T-helper 2 cell (primary cell): ENCODE results near the gene UBE2E3.
"Not testable (repeated sequence)": the region's sequence is repeated elsewhere in the genome, so short reads cannot be mapped to it uniquely, and the experiment has no call there.

Experiments used
- DNase-seq, 5 experiments: peaks; one replicate each; pipeline versions ENCODE4 v3.0.0 to v3.0.0-alpha.2; 2012 to 2022

The UBE2E3 gene

DNA sequence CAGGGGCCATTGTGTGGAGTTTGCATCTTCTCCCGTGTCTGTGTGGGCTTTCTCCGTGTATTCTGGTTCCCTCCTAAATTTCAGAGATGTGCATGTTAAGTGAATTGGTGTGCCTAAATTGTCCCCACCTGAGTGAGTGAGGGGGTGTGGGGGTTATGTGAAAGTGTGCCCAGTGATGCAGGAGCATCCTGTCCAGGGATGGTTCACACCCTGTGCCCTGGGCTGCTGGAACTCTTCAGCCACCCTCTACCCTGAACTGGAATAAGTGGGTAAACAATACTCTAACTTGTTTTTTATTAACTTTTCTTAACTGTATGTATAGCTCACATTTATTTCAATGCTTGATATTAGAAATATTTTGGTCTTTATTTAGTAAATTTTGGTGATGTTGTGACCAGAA lies 56.0 kb downstream of the UBE2E3 start:
- DNase-seq, result no peak

DNA sequence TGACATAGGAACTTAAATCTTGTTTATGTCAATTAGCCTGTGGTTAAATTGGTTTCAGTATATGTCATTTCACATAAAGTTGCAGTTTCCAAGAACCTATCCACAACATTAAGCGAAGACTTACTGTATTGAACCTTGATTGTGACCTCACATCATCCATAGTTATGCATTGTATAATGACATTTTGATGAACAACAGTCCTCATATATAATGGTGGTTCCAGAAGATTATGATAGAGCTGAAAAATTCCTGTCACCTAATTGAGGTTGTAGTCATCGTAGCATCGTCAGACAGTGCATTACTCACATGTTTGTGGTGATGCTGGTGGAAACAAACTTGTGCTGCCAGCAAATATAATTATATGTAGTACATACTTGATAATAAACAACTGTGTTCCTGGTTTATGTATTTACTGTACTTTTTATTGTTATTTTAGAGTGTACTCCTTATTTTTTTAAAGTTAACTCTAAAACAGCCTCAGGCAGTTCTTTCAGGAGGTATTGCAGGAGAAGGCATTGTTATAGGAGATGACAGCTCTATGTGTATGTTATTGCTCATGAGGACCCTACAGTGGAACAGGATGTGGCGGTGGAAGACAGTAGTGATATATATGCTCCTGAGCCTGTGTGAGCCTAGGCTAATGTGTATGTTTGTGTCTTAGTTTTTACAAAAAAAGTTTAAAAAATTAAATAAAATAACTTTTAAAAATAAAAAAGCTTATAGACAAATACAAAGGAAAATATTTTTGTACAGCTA lies 56.6 kb downstream of the UBE2E3 start:
- peak in 1 of 5 experiments; percentile 78 for DNase-seq

DNA sequence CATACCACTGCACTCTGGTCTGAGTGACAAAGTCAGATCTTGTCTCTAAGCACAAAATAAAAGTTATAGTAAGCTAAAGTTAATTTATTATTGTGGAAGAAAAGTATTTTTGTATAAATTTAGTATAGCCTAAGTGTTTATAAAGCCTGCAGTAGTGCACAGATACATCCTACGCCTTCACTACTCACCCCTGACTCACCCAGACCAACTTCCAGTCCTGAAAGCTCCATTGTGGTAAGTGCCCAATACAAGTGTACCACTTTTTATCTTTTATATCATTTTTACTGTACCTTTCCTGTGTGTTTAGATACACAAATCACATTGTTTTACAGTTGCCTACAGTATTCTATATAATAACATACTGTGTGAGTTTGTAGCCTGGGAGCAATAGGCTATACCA lies 57.5 kb downstream of the UBE2E3 start:
- peak in 1 of 5 experiments; percentile 47 for DNase-seq

DNA sequence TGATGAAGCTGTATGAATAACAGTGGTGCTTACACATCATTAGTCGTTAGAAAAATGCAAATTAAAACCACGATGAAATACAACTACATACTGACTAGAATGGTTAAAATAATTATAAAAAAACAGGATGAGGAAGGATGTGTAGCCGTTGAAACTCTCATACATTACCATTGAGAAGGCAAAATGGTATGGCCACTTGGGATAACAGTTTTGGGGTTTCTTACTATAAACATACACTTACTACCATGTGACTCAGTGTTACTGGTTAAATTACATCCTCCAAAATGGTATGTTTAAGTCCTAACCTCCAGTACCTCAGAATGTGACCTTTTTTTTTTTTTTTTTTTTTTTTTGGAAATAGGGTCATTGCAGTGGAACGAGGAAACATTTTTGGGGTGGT lies 58.4 kb downstream of the UBE2E3 start:
- DNase-seq, result no peak

DNA sequence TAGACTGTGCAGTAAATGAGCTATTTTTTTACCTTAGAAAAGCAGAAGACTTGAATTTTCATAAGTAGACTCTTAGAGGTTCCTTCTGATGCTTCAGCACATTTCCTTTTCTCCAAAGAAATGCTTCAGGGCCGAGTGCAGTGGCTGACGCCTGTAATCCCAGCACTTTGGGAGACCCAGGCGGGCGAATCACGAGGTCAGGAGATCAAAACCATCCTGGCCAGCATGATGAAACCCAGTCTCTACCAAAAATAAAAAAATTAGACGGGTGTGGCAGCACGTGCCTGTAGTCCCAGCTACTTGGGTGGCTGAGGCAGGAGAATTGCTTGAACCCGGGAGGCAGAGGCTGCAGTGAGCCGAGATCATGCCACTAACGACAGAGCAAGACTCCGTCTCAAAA lies 60.4 kb downstream of the UBE2E3 start:
- DNase-seq, result not testable (repeated sequence)

DNA sequence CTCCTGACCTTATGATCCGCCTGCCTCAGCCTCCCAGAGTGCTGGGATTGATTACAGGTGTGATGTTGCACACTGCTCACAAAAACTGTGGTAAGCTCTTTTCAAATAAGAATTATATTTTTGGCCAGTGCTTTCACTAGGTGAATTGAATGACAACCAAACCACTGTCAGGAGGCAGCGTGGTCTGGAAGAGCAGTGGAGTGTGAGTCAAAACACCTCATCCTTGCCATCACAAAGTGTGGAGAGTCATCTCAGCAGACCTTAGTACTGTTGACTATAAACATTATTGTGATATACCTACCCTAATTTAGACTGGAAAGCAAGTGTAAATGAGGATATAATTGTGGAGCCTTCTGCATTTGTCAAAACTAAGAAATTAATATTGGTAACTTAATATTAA lies 61.3 kb downstream of the UBE2E3 start:
- peak in 1 of 5 experiments; percentile 55 for DNase-seq

DNA sequence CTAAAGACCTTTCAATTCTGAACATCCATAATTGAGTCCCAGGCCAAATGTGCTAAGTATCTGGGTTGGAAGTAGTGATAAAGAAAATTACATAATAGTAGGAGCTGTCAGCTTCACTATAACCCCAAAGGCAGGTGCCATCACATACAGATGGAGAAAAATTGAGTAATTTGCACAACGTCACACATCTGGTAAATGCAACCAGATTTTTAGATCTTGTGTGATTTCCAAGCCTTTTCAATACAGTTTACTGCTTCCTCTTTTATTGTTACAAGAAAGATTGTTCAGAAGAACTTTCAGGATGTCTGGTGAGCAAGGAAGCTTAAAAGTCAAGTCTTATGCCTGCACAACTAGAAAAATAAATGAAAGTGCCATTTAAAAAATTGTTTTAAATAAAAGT lies 62.3 kb downstream of the UBE2E3 start:
- no peak for DNase-seq

DNA sequence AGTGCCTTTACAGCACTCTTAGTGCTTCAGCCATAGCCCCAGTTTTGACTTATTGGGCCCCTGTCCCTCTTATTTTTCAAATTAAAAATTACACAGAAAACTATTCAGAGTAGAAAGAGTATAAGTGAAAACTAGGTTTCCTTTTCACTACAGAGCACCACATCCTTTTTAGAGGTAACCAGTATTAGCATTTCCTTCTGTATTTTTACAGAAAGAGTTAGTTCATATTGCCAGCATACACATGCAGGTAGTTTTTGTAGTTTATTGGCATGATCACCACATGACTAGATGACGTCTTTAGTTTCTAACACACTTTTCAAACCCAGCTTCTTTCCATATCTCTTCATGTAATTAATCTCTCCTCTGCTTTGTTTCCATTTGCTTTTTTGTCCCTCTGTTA lies 66.4 kb downstream of the UBE2E3 start:
- peak in 1 of 5 experiments; percentile 33 for DNase-seq

DNA sequence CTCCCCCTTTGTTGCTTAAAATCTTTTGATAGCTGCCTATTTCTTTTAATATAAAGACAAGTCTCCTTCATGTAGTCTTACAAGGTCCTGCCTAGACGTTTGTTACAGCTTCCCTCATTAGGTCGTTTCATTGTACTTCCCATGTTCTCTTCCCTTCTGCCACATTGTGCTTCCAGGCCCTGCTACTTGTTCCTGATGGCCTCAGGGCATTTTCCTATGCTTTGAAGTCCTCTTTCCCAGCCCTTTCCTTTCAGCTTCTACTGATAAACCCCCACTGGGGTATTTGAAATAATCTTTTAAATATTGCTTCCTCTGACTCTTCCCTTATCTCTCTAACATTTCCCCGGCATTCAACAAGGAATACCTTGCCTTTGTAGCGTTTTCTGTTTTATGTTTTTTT lies 67.4 kb downstream of the UBE2E3 start:
- no peak for DNase-seq

DNA sequence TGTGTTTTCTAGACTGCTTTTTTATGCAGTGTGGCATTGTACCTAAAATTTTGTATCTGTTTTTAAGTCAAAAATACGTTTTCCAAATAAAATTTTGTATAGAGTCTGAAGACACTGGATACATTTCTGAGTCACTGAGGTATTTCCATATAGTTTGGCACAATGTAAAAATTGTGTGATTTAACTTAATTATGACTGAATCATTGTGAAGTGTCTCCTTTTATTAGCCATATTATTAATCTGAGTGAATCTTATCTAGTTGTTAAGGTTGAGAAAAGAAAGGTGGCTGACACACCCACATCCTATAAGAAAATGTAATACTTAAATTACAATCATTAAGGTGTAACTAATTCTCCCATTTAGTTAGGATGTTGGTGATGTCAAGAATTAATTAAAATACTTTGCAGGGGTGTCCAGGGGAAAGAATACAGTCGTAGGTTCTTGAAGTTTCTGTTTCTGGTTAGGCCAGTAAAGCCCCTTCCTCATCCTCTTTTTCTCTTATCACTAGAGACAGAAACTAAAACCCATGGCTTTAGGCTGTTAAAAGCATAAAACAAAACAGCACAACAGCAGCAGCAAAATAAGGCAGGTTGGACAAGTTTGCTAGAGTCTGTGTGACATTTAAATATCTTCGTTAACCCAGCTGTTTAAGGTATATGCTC lies 71.6 kb downstream of the UBE2E3 start:
- no peak for DNase-seq

DNA sequence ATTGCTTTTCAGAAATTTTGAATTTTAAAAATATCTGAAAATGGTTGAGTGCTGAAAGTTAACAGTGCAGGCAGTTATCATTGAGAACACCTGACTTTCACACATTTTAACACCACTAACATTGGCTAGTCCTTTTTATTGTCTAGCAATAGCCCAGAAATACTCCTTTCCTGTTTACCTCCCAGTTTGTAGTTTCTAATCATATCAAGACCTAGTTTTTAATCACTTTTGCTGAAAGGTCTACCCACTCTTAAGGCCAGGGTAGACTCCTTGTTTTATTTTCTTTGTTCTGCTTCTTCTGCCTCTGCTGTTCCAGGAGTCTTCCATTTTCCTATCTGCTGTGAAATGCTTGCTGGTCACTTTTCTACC lies 72.1 kb downstream of the UBE2E3 start:
- DNase-seq, result peak in 1 of 5 experiments; percentile 15

DNA sequence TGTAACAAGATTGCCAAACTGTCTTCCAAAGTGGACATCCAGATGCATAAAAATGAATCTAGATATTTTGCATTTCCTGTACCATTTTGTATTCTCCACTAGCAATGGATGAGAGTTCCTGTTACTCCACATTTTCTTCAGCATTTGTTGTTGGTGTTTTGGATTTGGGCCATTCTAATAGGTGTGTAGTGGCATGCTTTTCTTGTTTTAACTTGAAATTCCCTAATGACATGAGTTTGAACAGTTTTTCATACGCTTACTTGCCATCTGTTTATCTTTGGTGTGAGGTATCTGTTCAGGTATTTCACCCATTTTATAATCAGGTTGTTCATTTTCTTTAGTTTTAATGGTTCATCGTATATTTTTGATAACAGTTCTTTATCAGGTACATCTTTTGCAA lies 73.9 kb downstream of the UBE2E3 start:
- no peak for DNase-seq

DNA sequence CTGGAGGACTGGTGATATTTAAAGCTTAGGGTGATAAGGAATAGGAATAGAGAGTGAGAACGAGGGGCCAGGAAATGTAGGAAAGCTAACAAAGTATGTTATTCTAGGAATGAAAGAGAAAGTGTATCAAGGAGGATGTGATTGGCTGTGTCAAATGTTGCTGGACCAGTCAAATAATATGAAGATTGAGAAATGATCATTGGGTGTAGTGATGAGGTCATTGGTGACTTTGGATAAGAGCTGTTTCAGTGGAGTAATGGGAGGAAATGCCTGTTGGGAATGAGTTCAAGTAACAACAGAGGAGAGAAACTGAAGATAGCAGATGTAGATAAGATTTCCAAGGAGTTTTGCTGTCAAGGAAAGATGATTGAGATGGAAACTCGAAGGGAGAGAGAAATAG lies 74.4 kb downstream of the UBE2E3 start:
- DNase-seq, result no peak

DNA sequence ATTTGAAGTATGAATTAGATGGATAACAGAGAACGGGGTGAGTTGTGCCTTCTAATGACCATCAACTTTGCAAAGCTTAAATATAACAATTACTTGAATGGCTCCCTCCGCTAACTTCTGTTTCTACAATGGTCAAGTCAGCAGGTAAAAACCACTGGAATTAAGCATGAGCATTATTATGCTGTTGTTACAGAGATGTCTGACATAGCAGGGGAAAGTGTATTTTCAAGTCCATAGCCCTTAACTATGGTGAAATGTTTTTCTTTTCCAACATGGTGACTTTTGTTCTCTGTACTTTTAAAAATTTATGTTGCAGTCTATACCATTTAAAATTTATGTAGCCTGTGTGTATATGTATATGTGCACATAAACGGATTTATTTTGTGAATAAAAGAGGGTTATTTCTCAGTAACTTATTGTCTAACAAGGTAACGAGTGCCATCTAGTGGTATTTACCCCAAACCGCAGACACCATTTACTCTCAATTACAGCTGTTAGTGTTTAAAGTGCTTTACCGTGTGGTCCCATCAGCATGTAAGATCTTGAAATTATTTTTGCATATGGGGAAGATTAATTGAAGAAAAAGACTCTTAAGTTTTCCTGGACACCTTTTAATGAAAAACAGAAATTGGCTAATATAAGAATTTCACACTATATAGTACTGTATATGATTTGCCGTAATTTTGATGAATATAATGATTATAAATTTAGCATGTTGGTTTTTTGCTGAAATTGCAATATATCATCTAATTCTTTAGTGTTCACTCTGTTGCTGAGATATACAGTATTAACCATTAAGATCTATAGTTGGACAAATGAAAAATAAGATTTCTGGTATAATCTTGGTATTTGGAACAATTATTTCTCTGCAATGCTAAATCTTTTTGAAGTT lies 78.2 kb downstream of the UBE2E3 start:
- peak in 2 of 5 experiments; percentile 20 to 57 for DNase-seq

DNA sequence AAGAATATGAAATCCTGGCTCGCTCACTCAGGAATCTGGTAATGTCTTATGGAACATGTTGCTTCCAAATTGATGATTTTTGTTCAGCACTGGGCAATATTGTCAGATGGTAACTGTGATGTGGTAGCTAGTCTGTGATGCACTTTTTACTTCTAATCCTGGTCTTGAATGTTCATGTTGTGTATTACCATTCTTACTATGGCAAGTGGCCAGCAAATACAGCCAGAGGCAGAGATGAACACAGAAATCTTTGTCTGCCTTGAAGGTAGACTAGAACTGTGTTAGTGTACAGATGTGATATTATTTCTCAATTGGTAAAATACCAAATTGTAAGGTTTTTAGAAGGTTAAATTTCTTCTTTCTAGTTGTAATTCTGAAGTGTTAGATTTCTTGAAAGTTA lies 83.3 kb downstream of the UBE2E3 start:
- no peak for DNase-seq

DNA sequence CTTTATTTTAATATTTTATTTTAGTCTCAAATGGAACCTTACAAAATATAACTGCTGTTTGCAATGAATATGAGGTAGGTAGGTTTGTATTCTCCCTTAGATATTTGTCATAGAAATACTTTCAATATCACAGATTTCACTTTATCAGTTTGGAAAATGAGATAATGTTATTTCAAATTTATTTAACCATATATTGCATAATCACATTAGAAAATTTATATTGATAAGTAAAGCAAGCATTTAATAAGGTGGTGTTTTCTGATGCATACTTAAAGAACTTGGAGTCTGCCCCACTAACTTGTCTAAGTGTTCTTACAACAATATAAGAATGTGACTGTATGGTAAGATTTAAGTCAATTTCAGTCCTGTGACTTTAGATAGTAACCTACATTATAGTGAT lies 85.1 kb downstream of the UBE2E3 start:
- no peak for DNase-seq

DNA sequence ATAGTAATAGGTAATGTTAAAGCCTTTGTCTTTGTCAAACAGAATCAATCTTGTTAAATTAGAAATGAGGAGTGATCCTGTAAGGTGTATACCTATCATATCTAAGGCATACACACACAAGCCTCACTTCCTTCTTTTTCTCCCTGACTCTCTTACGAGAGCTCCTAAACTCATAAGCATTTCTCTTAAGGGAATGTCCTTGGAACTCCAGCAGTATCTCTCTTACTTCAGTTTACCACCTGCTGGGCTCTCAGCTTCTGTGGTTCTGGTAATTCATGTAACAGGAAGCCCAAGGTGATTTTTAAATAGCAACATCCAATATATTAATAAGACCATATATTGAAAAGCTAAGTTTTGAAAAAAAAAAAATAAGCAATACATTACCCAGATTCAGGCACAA lies 85.9 kb downstream of the UBE2E3 start:
- no peak for DNase-seq

DNA sequence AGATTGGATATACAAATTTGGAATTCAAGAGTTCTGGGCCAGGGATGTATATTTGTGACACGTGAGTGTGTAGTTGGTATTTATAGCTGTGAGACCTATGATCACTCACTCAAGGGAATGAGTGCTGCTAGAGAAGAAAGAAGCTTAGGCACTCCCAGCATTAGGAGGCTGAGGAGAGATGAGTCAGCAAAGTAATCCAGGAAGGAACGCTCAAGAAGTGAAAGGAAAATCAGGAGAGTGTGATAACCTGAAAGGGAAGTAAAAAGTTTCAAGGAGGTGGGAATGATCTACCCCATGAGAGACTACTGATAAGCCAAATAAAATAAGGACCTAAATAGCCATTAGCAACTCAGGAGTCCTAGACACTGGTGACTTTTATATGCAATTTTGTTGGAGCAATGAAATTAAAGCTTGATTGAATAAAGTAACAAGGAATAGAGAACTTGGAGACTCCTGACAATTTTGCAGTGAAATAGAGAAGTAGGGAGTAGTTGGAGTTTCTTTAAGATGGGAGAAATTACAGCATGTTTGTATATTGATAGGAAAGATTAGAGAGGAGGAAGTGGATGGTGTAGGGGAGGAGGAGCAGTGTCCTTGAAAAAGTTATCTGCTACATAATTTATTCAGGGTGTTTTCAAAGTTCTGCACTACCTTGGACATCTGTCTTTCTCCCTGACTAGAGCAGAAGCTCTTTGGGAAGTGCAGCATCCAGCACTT lies 89.9 kb downstream of the UBE2E3 start:
- DNase-seq, result no peak

DNA sequence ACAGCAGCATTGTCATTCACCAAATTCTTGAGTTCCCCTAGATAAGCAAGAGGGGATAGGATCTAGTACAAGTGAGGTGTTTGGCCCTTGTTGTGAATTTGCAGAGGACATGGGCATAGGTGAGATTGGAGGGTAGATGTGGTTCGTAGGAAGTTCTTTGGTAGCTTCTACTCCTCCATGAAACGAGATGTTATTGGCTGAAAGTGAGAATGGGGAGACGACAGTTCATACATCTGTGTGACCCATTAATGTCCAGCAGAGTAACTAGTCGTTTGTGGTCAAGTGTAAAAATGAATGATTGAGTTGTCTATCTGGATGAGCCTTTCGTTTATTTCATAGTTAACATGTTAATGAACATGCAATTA lies 90.4 kb downstream of the UBE2E3 start:
- no peak for DNase-seq

DNA sequence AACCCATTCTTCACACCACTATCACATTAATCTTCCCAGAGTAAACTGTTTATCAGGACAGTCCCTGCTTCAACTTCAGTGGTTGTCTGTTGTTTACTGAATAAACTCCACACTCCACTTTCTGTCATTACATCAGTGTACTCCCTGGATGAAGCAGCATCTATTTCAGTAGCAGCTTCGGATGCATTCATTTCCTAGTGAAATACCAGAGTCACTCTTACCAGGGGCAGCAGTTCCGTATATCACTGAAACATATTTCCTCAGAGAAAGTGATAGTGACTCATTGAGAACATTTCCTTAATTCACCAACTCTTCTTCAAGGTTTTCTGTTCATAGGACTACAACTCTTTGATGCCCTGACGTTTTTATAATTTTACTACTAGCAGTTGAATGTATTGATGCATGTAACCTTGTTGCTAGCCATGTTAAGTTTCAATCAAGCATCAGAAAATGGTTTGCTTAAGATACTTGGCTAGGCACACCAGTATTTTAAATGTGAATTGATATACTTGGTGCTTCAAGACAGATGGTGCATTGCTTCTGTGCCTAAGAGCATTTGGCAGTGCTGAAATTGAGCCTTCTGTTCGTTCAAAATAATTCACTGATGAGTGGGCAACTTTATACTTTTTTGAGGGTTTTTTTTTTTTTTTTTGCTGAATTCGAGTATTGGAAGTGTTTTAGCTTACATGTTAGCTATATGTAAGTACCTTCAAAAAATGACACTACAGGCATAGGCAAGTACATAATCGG lies 92.3 kb downstream of the UBE2E3 start:
- no peak for DNase-seq

DNA sequence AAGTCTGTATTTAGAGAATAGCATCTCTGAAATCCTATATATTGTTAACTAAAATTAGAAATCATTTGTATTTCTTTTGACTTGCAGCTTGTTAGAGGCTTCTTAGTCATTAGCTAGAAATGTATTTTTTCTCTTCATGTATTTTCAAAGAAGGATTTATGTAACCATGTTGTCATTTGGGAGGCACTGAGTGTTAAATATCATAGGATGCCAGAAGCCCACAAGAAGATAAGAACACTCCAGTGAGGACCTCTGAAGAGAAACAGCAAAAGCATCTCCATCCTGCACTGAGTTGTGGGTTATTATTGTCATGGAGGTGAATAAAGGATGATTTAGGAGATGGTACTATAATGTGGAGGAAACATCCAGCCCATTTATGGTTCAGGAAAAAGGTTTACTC lies 93.5 kb downstream of the UBE2E3 start:
- no peak for DNase-seq

DNA sequence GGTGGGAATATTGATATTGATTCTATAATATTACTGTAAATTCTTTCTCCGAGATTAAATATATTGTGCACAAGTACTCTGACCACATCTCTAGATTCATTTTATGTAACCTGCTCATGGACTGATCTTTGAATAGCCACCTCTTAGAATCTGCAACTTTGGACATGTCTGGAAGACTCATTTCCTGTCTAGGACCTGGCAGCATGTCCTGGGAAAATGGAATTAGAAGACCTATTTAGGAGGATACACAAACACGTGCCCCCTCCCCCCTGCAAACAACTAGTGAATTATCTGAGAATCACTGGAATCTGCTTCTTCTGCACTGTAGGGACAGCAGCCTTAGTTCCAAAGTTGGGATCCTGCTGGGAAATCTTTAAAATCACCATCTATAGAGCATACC lies 94.1 kb downstream of the UBE2E3 start:
- no peak for DNase-seq
